Measurements from ENCODE around the gene ZNF133. TPM values are rescaled to one million over a fixed set of nuclear protein-coding genes. Genes with fewer than 3 reads are reported as not detected.
"Not testable (repeated sequence)": the region's sequence is repeated elsewhere in the genome, so short reads cannot be mapped to it uniquely, and the experiment has no call there.

The ZNF133 gene
- total RNA-seq, 1 experiment from 2014 or later = 18.1 TPM

- no peak for DNase-seq (ENCODE audit: low spot score)
Observed at GRCh38 chr20:18284805-18285533, 3.4 kb upstream of the ZNF133 start.

GRCh38 chr20:18287546-18287914 lies 797 bp upstream of the ZNF133 start:
- DNase-seq (ENCODE audit: low spot score) = no peak

GRCh38 chr20:18288749-18289267 lies 481 bp downstream of the ZNF133 start:
- no peak for DNase-seq (ENCODE audit: low spot score)

- no peak for DNase-seq (ENCODE audit: low spot score)
Observed at GRCh38 chr20:18289306-18289705, 979 bp downstream of the ZNF133 start.

- no peak for DNase-seq (ENCODE audit: low spot score)
Observed at GRCh38 chr20:18299364-18299763, 11.0 kb downstream of the ZNF133 start.

- peak; percentile 13 for DNase-seq (ENCODE audit: low spot score)
Observed at GRCh38 chr20:18304618-18305017, 16.3 kb downstream of the ZNF133 start.

- DNase-seq (ENCODE audit: low spot score) = no peak
Observed at GRCh38 chr20:18307301-18307700, 19.0 kb downstream of the ZNF133 start.

GRCh38 chr20:18310051-18310450 lies 21.7 kb downstream of the ZNF133 start:
- no peak for DNase-seq (ENCODE audit: low spot score)

GRCh38 chr20:18310592-18310991 lies 22.3 kb downstream of the ZNF133 start:
- no peak for DNase-seq (ENCODE audit: low spot score)

- DNase-seq (ENCODE audit: low spot score) = no peak
Observed at GRCh38 chr20:18312723-18313122, 24.4 kb downstream of the ZNF133 start.

GRCh38 chr20:18313411-18313810 lies 25.1 kb downstream of the ZNF133 start:
- DNase-seq (ENCODE audit: low spot score) = no peak

GRCh38 chr20:18314786-18315406 lies 26.6 kb downstream of the ZNF133 start:
- peak; percentile 73 for DNase-seq (ENCODE audit: low spot score)

GRCh38 chr20:18316166-18316565 lies 27.8 kb downstream of the ZNF133 start:
- no peak for DNase-seq (ENCODE audit: low spot score)

- DNase-seq (ENCODE audit: low spot score) = no peak
Observed at GRCh38 chr20:18321316-18321715, 33.0 kb downstream of the ZNF133 start.

GRCh38 chr20:18321976-18322950 lies 33.9 kb downstream of the ZNF133 start:
- DNase-seq (ENCODE audit: low spot score) = no peak

GRCh38 chr20:18323705-18324104 lies 35.4 kb downstream of the ZNF133 start:
- DNase-seq (ENCODE audit: low spot score) = no peak

- DNase-seq (ENCODE audit: low spot score) = no peak
Observed at GRCh38 chr20:18324596-18325089, 36.3 kb downstream of the ZNF133 start.

GRCh38 chr20:18326990-18327389 lies 38.7 kb downstream of the ZNF133 start:
- no peak for DNase-seq (ENCODE audit: low spot score)

- DNase-seq (ENCODE audit: low spot score) = no peak
Observed at GRCh38 chr20:18331694-18332093, 43.4 kb downstream of the ZNF133 start.

- not testable (repeated sequence) for DNase-seq (ENCODE audit: low spot score)
Observed at GRCh38 chr20:18349749-18350148, 61.4 kb downstream of the ZNF133 start.

GRCh38 chr20:18359854-18360253 lies 71.5 kb downstream of the ZNF133 start:
- no peak for DNase-seq (ENCODE audit: low spot score)

- DNase-seq (ENCODE audit: low spot score) = no peak
Observed at GRCh38 chr20:18360635-18361034, 72.3 kb downstream of the ZNF133 start.

Data from A172 (cell line).